Stimulated activated CD8-positive, alpha-beta memory T cell treated with anti-CD3 and anti-CD28 coated beads, Interleukin-15, amount 100 ng/mL, for 48 hours (primary cell): ENCODE data around the gene EDEM2.
"Not testable (repeated sequence)": the region's sequence is repeated elsewhere in the genome, so short reads cannot be mapped to it uniquely, and the experiment has no call there.

Source experiments
- DNase-seq, 2 donors: peaks; one replicate each; pipeline ENCODE4 v3.0.0-alpha.2; 2020; ENCODE audit warnings: low read depth in 2 of 2

Gene EDEM2

GRCh38 chr20:35171438-35171752 lies 24.3 kb upstream of the EDEM2 start:
- DNase-seq = no peak

- not testable (repeated sequence) for DNase-seq
These were observed 21.7 kb upstream of the EDEM2 start for GRCh38 chr20:35168701-35169409.

DNA sequence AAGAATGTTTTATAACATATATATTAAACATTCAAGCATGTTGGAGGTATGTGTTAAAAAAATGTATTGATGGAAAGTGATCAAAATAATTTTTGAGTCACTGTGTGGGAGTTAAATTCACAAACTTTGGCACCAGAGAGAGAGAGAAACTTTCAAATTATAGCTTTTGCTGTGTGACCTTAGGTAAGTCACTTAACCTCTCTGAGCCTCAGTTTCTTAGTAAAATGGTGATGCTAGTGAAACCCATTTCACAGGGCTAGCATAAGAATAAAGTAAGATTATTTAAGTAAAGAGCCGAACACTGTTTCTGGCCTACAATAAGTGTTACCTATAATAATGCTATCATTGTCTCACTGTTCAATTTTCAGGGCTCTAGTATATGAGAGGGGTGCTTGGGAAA lies 20.7 kb upstream of the EDEM2 start:
- no peak for DNase-seq

- no peak for DNase-seq
These were observed 19.2 kb upstream of the EDEM2 start for GRCh38 chr20:35166242-35166830.

DNA sequence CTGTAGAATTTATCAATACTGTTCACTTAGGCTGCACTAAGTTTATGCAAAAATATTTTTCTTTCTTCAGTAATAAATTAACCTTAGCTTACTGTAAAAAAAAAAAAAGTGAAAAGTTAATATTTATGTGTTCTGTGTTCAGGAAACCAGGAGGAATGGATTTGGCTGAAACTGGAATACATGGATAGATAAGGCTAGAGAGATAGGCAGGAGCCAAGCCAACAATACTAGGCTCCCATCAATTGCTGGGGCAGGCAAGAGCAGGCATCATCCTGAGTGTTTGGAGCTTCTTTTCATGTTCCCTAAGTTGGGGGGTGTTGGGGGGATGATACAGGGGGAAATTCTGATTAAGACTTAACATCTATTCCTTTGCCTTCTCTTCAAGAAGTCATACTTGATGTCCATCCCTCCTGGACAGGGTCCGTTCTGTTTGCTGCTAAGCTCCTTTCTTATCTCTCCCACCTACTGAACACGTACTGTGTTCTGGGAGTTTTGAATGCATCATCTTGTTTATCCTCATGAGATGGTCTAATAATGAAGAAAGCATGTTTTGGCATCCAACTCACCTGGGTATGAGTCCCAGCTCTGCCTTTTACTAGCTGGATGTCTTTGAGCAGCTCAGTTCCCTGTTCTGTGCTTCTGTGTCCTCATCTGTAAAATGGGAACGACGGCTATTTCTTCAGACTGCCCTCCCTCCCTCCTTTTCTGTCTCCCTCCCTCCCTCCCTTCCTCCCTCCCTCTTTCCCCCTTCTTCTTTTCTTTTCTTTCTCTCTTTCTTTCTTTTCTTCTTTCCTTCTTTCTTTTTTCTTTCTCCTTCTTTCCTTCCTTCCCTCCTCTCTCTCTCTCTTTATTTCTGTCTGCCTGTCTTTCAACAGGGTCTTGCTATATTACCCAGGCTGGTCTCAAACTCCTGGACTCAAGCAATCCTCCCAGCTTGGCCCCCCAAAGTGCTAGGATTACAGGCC lies 18.4 kb upstream of the EDEM2 start:
- DNase-seq = no peak

- DNase-seq = not testable (repeated sequence)
These were observed 17.4 kb upstream of the EDEM2 start for GRCh38 chr20:35164531-35164930.

GRCh38 chr20:35160341-35160740 lies 13.2 kb upstream of the EDEM2 start:
- not testable (repeated sequence) for DNase-seq

DNA sequence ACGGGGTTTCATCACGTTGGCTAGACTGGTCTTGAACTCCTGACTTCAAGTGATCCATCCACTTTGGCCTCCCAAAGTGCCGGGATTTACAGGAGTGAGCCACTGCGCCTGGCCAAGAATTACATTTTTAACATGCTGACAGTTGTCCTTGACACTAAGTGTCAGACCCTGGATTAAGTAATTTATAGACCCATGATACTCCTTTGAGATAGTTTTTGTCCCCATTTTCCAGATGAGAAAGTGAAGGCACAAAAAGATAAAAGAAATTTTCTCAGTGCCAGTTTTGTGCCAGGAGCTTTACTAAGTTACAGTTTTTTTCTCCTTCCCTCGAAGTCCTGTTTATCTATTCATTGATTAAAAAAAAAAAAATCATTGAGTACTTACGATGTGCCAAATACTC lies 9.8 kb upstream of the EDEM2 start:
- DNase-seq = no peak

DNA sequence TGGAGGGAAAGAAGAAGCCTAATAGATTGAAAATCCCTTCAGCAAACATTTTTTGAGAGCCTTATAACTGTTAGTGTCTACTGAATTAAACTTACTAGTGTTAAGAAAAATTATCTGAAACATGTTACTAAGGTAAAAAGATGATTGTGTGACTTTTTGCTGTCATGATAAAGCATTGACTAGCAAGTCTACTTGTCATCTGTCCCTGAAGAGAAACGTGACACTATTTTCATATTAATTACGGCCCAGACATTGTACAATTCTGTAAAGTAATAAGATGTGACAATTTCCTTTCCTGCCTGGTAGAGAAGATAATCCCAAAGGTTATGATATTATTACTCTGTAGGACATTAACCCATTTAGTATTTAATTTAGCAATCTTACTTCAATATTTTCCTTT lies 8.8 kb upstream of the EDEM2 start:
- no peak for DNase-seq

GRCh38 chr20:35151736-35152135 lies 4.6 kb upstream of the EDEM2 start:
- DNase-seq = no peak

DNA sequence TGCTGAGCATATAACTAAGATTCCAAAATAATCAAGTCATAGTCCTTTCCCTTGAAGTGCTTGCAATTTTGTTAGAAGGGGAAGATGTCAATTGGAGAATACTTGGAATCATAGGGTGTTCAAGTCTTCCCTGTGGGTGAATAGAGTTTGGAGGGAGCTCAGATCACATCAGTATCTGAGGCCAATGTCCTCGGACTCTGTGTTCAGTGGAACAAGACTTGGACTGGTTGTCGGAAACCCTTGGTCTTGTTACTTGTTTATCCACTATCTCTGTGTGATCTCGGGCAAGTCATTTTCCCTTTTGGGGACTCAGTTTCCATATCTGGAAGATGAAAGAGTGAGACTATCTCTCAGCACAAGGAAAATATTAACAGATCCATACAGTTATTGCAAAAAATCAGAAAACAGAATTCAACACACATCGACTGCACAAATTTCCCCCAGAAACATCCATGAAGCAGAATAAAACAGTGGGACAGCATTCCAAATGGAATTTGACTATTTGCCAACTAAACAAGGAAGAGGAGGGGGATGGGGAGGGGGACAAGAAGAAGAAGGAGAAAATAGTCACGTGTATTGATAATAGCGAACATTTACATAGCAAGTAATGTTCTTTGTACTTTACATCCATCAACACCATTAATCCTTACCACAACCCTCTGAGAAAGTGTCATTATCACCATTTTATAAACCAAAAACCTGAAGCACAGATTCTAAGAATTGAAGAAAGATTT lies 3.9 kb upstream of the EDEM2 start:
- no peak for DNase-seq

- DNase-seq = not testable (repeated sequence)
These were observed 487 bp upstream of the EDEM2 start for GRCh38 chr20:35147575-35148071.

- DNase-seq = no peak
These were observed 727 bp downstream of the EDEM2 start for GRCh38 chr20:35146299-35146919.

DNA sequence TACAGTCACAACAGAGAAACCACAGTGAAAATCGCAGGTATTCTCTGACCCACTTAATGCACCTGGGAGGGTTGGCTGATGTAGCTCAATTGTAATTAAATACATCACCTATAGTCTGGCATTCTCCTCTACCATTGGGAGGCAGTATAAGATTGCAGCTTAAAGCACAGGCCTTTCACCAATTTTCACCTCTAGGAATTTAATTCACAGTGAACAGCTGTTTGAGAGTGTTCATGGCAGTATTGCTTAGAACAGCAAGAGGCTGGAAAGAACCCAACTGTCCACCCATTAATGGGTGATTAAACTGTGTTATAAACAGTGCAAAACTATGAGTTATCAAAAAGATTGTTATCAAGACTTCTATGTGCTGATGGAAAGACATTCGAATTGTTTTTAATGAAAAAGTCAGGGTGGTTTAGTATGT lies 2.0 kb downstream of the EDEM2 start:
- DNase-seq = no peak

GRCh38 chr20:35144694-35145093 lies 2.4 kb downstream of the EDEM2 start:
- DNase-seq = no peak

DNA sequence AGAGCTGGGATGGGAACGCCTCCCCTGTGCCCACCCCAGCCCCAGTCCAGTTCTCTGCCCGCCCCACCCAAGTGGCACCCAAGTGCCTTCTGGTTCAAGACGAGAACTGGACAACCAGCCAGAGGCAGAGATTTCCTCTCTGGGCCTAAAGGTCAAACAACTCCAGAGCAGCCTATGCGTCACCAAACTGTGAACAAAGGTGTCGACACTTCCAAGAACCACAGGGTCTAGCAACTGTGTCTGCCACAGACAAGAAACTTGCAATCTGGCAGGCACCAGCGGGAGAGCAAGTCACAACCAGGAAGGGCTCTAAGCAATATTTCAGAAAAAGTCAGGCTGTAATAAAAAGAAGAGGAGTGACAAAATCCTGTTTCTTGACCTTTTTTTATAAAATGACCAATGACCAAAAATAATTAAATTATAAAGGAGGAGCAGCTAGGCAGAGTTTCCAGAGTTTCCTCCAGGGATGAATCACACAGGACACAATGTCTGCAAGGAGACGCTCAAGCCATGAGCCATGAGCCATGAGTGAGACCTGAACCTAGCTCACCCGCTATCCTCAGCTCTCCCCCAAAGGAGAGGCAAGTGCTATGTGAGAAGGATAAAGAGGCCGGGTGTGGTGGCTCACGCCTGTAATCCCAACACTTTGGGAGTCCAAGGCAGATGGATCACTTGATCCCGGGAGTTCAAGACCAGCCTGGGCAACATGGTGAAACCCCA lies 11.1 kb downstream of the EDEM2 start:
- no peak for DNase-seq

- no peak for DNase-seq
These were observed 12.3 kb downstream of the EDEM2 start for GRCh38 chr20:35134880-35135279.

DNA sequence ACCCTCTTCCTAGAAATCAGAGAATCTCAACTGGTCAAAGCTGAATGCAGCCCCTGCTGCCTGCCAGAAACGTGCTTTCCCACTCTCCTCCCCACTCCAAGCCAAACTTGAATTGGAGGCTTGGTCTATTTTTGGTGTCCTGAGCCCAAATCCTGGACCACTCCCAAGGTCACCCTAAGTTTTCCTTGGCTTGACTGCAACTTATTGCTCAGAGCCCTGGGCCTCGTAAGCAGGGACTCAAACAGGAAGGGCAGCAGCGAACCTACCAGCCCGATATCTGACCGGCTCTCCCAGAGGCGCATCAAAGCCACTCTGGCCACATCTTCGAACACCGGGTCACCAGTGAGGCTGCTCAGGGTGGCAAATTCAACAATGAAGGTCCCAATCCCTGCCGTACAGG lies 12.7 kb downstream of the EDEM2 start:
- DNase-seq = no peak

GRCh38 chr20:35133735-35134134 lies 13.4 kb downstream of the EDEM2 start:
- no peak for DNase-seq

- DNase-seq = no peak
These were observed 14.1 kb downstream of the EDEM2 start for GRCh38 chr20:35133031-35133430.

GRCh38 chr20:35131934-35132333 lies 15.2 kb downstream of the EDEM2 start:
- no peak for DNase-seq
